K562 (cell line): ENCODE measurements around the gene NEUROG1. TPM values are rescaled to one million over a fixed set of nuclear protein-coding genes. Genes with fewer than 3 reads are reported as not detected.

Source experiments
- ATAC-seq: fragments of 200-7000 bp; cut with Tn5 transposase; 3 replicates; pipeline ENCODE4 v1.9.1; 2020; ENCODE audit warnings: moderate library complexity
- BruUV-seq: library from RNA; stranded (reverse); fragments of 400-500 nt; replicated peaks from 2 replicates; lab custom pipeline; 2021; lab: Mats Ljungman, UMichigan
- CTCF ChIA-PET: fragments of 300-600 bp; formaldehyde crosslinking; extraction: SDS; loops from one replicate; lab custom pipeline; 2021; ENCODE audit warnings: low intra/inter-chr PET ratio; lab: Yijun Ruan, JAX
- POLR2A ChIA-PET: fragments of 300-600, 350-650 bp; sonication (Branson Sonifier 250); formaldehyde crosslinking; extraction: SDS; loops from one replicate; lab custom pipeline; 2021; ENCODE audit warnings: antibody characterized with exemption, inconsistent platforms; lab: Yijun Ruan, JAX
- DNase-seq, 4 experiments: peaks; one replicate each; pipeline versions ENCODE4 v3.0.0 to v3.0.0-alpha.2; 2011 to 2018; ENCODE audit warnings: low spot score in 3 of 4, mixed read lengths in 3 of 4; ENCODE audit errors: extremely low read depth in 1 of 4
- FAIRE-seq: peaks from 2 replicates; lab custom pipeline; 2011; peaks lifted over from hg19 to GRCh38; lab: Jason Lieb, UNC
- H2AFZ ChIP-seq: 2 replicates; pipeline ENCODE4 v1.6.0; 2011; ENCODE audit warnings: low read depth, low read length, control low read depth, inconsistent platforms
- H3K27ac ChIP-seq: fragments of 200-600 bp; 3 replicates; pipeline ENCODE4 v1.8.0; 2011; ENCODE audit warnings: low read depth, mild to moderate bottlenecking, control low read depth, inconsistent platforms, low read length, moderate library complexity, mixed read lengths; ENCODE audit errors: extremely low read depth
- H3K27me3 ChIP-seq, 2 experiments: fragments of 300-600 bp in 1 of 2; 2 replicates in 1 of 2; 3 replicates in 1 of 2; pipeline versions ENCODE4 v1.6.0 to v1.8.0; 2011; ENCODE audit warnings: inconsistent platforms in 2 of 2, low read length in 2 of 2, mild to moderate bottlenecking in 1 of 2, mixed read lengths in 1 of 2, moderate library complexity in 1 of 2; ENCODE audit not compliant: control insufficient read depth in 2 of 2, insufficient read depth in 2 of 2
- H3K36me3 ChIP-seq: fragments of 300-600 bp; 3 replicates; pipeline ENCODE4 v1.8.0; 2011; ENCODE audit warnings: mild to moderate bottlenecking, low read length, inconsistent platforms; ENCODE audit not compliant: control insufficient read depth, insufficient read depth
- H3K4me1 ChIP-seq, 2 experiments: fragments of 200-600 bp in 1 of 2; replicated peaks in 1 of 2; 2 replicates in 1 of 2; 3 replicates in 1 of 2; pipeline versions ENCODE4 v1.5.1 to v1.8.0; 2011; ENCODE audit warnings: inconsistent platforms in 2 of 2, low read length in 2 of 2, mild to moderate bottlenecking in 1 of 2, mixed read lengths in 1 of 2, moderate library complexity in 1 of 2; ENCODE audit not compliant: control insufficient read depth in 2 of 2, insufficient read depth in 2 of 2
- H3K4me2 ChIP-seq: 2 replicates; pipeline ENCODE4 v1.6.1; 2011; ENCODE audit warnings: low read length, control low read depth, inconsistent platforms, mixed read lengths; ENCODE audit not compliant: insufficient read depth
- H3K4me3 ChIP-seq: fragments of 200-600 bp; sonication (generic), shearing (Covaris generic); 2 replicates; pipeline ENCODE4 v1.5.1; 2016; ENCODE audit warnings: control low read depth, inconsistent platforms
- H3K79me2 ChIP-seq: fragments of 200-600 bp; 3 replicates; pipeline ENCODE4 v1.8.0; 2011; ENCODE audit warnings: low read length, inconsistent platforms; ENCODE audit not compliant: control insufficient read depth, insufficient read depth
- H3K9ac ChIP-seq, 2 experiments: 2 replicates each; pipeline versions ENCODE4 v1.6.0 to v1.6.1; 2011; ENCODE audit warnings: low read depth in 2 of 2, low read length in 2 of 2, control low read depth in 1 of 2, inconsistent platforms in 1 of 2, mild to moderate bottlenecking in 1 of 2, mixed read lengths in 1 of 2; ENCODE audit not compliant: insufficient read depth in 1 of 2
- H3K9me1 ChIP-seq: one replicate; pipeline ENCODE4 v1.6.0; 2011; ENCODE audit warnings: inconsistent platforms, mild to moderate bottlenecking, low read length, moderate library complexity; ENCODE audit not compliant: control insufficient read depth, insufficient read depth
- H3K9me3 ChIP-seq: replicated peaks from 2 replicates; pipeline ENCODE4 v1.5.1; 2011; ENCODE audit warnings: low read depth, low read length, inconsistent platforms; ENCODE audit not compliant: control insufficient read depth, insufficient read depth
- H4K20me1 ChIP-seq: replicated peaks from 2 replicates; pipeline ENCODE4 v1.6.1; 2011; ENCODE audit warnings: low read length, inconsistent platforms, mixed read lengths; ENCODE audit not compliant: control insufficient read depth, insufficient read depth
- HDAC8 ChIP-seq: fragments of 450-650 bp; IDR thresholded peaks from 2 replicates; pipeline ENCODE4 v1.6.1; 2016; ENCODE audit warnings: mild to moderate bottlenecking, missing genetic modification characterization, moderate library complexity, missing compliant biosample characterization
- MXI1 ChIP-seq: IDR thresholded peaks from 2 replicates; pipeline ENCODE4 v1.6.1; 2011; ENCODE audit warnings: low read depth, mild to moderate bottlenecking, improper control_type of control experiment, low read length
- OTX1 ChIP-seq: fragments of 450-650 bp; formaldehyde crosslinking; IDR thresholded peaks from 2 replicates; pipeline ENCODE4 v1.4.0; 2022; ENCODE audit warnings: mild to moderate bottlenecking
- ZNF232 ChIP-seq: sonication (generic); formaldehyde crosslinking; IDR thresholded peaks from 2 replicates; pipeline ENCODE4 v1.8.0; 2022; ENCODE audit warnings: mild to moderate bottlenecking, missing genetic modification reagents
- WGBS: fragments of 100-300 bp; shearing (Covaris generic); methylation state at CpG from one replicate; pipeline ENCODE4 v1.1.6; 2016; ENCODE audit warnings: low coverage, mixed read lengths; ENCODE audit not compliant: insufficient coverage; ENCODE audit errors: missing lambda C conversion rate; 5-methylcytosine and 5-hydroxymethylcytosine counted together
- in situ Hi-C: fragments of 300-500 bp; cut with MboI; formaldehyde crosslinking; loops from 4 replicates; pipeline ENCODE4 v1.15.0; 2018; ENCODE audit warnings: inconsistent platforms, mixed read lengths
- intact Hi-C: fragments of 100-400 bp; cut with micrococcal nuclease; formaldehyde crosslinking; loops from 2 replicates; pipeline ENCODE4 v1.14.2; 2022
- polyA plus RNA-seq, 8 experiments: library from polyadenylated mRNA; depleted of rRNA in 4 of 8; stranded (reverse) in 5 of 8; unstranded in 3 of 8; fragments of >200 nt; fragmentation: Nextera tagmentation in 2 of 8; fragmentation: Illumina TruSeq in 1 of 8; extraction: Ambion mirVana in 2 of 8; extraction: Trizol in 1 of 8; gene quantifications; 2 replicates each; pipeline versions ENCODE4 v1.2.1 to v1.2.3, GENCODE V29; 2011 to 2014; ENCODE audit warnings: inconsistent platforms in 1 of 8, missing spikeins in 1 of 8
- total RNA-seq, 7 experiments: library from RNA; depleted of rRNA in 6 of 7; stranded (reverse); fragments of >200 nt in 6 of 7; fragmentation: Illumina TruSeq in 2 of 7; extraction: Trizol in 2 of 7; gene quantifications; 2 replicates each; pipeline versions ENCODE4 v1.2.1 to v1.2.3, GENCODE V29; 2011 to 2021; ENCODE audit warnings: low replicate concordance in 1 of 7

The NEUROG1 gene
- total and polyA plus RNA-seq, 9 of the 15 experiments (the other 6 are each of a cell fraction or from before 2014, with no cell fraction given), result not detected

DNA sequence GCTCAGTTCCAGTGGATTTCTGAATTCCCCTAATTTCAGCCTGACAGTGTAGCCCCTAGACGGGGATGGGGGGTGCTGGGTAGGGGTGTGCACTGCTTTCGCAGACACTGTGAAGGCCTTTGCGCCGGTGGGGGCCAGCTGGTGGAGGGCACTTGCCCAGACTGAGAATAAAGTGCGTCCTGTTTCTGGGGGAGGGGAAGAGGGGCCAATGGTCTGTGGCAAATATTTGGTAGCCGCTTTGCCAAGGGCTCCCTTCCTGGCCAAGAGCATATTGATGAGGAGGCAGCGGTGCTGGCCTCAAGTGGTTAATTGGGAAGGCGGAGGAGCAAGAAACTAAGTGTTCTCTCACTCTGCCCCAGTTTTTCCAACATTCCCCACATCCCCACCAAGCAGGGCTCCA lies 41.7 kb upstream of the NEUROG1 start:
- H3K4me1 ChIP-seq, result peaks cover 0 to 11% of the 10 kb centered on the region in 2 experiments; a peak in 1 of 5 replicates
- H3K9me1 ChIP-seq, result no peaks in the 10 kb centered on the region
- H3K36me3 ChIP-seq, result no peaks in the 10 kb centered on the region
- DNase-seq, result no peak
- peaks cover 2 to 59% of the 10 kb centered on the region in 2 experiments; a peak in 4 of 5 replicates for H3K27me3 ChIP-seq
- BruUV-seq, result no TSS peak
- H4K20me1 ChIP-seq, result no peaks in the 10 kb centered on the region
- no peak overlapping the region for H3K9ac ChIP-seq
- no peak overlapping the region for H3K4me2 ChIP-seq
- no peak for TF ChIP-seq ZNF232 (CRISPR knock-in tag)
- no peak for TF ChIP-seq MXI1
- TF ChIP-seq HDAC8 (tag), result no peak
- TF ChIP-seq, all 486 proteins: peak for 0
- ATAC-seq (no peak), FAIRE-seq (no peak)
- H3K4me3 ChIP-seq, result no peak overlapping the region
- ChIA-PET CTCF (no interaction called here), POLR2A (interaction anchor here (1.4 kb wide), 1 partner anchor 10 kb away, joined by 7 read pairs; no protein-coding TSS in a partner anchor)
- H3K79me2 ChIP-seq, result no peaks in the 10 kb centered on the region
- H2AFZ ChIP-seq, result no peak overlapping the region
- in situ Hi-C loops, result no loop called here
- intact Hi-C loops, result no loop called here
- H3K27ac ChIP-seq, result no peak overlapping the region
- H3K9me3 ChIP-seq, result no peaks in the 10 kb centered on the region
- WGBS, result 8% methylated on average over 8 of the region's 8 CpGs

GRCh38 chr5:135576075-135576599 lies 40.4 kb upstream of the NEUROG1 start:
- intact Hi-C loops, result no loop called here
- POLR2A ChIA-PET, result interaction anchor here (0.6 to 1.4 kb wide), 3 partner anchors 9 to 1378 kb away, joined by 3 to 7 read pairs (median 3); no protein-coding TSS in a partner anchor
- no peaks in the 10 kb centered on the region for H3K36me3 ChIP-seq
- no peak for ATAC-seq
- no peak for TF ChIP-seq OTX1
- in situ Hi-C loops, result no loop called here
- no peak overlapping the region for H3K4me3 ChIP-seq
- H3K4me2 ChIP-seq, result no peak overlapping the region
- no peaks in the 10 kb centered on the region for H3K79me2 ChIP-seq
- H3K27ac ChIP-seq, result no peak overlapping the region
- CTCF ChIA-PET, result no interaction called here
- no peak for FAIRE-seq
- no peak for DNase-seq
- WGBS, result 0% methylated on average over 6 of the region's 6 CpGs
- peaks cover 0 to 11% of the 10 kb centered on the region in 2 experiments; a peak in 1 of 5 replicates for H3K4me1 ChIP-seq
- H3K27me3 ChIP-seq, result peaks cover 2 to 57% of the 10 kb centered on the region in 2 experiments; a peak in 4 of 5 replicates
- H3K9ac ChIP-seq, result no peak overlapping the region
- H4K20me1 ChIP-seq, result no peaks in the 10 kb centered on the region
- no peaks in the 10 kb centered on the region for H3K9me1 ChIP-seq
- no peaks in the 10 kb centered on the region for H3K9me3 ChIP-seq
- BruUV-seq, result no TSS peak
- no peak overlapping the region for H2AFZ ChIP-seq
